Activated T-cell treated with anti-CD3 and anti-CD28 coated beads for 24 hours (primary cell): Measurements from ENCODE around the gene TATDN2.
A peak's percentile ranks its signal among the peaks of the same experiment; 100 is the strongest.

Experiments
- DNase-seq: peaks from one replicate; pipeline ENCODE4 v3.0.0-alpha.2; 2020; ENCODE audit warnings: low read depth

Gene TATDN2, protein sequence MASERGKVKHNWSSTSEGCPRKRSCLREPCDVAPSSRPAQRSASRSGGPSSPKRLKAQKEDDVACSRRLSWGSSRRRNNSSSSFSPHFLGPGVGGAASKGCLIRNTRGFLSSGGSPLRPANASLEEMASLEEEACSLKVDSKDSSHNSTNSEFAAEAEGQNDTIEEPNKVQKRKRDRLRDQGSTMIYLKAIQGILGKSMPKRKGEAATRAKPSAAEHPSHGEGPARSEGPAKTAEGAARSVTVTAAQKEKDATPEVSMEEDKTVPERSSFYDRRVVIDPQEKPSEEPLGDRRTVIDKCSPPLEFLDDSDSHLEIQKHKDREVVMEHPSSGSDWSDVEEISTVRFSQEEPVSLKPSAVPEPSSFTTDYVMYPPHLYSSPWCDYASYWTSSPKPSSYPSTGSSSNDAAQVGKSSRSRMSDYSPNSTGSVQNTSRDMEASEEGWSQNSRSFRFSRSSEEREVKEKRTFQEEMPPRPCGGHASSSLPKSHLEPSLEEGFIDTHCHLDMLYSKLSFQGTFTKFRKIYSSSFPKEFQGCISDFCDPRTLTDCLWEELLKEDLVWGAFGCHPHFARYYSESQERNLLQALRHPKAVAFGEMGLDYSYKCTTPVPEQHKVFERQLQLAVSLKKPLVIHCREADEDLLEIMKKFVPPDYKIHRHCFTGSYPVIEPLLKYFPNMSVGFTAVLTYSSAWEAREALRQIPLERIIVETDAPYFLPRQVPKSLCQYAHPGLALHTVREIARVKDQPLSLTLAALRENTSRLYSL

DNA sequence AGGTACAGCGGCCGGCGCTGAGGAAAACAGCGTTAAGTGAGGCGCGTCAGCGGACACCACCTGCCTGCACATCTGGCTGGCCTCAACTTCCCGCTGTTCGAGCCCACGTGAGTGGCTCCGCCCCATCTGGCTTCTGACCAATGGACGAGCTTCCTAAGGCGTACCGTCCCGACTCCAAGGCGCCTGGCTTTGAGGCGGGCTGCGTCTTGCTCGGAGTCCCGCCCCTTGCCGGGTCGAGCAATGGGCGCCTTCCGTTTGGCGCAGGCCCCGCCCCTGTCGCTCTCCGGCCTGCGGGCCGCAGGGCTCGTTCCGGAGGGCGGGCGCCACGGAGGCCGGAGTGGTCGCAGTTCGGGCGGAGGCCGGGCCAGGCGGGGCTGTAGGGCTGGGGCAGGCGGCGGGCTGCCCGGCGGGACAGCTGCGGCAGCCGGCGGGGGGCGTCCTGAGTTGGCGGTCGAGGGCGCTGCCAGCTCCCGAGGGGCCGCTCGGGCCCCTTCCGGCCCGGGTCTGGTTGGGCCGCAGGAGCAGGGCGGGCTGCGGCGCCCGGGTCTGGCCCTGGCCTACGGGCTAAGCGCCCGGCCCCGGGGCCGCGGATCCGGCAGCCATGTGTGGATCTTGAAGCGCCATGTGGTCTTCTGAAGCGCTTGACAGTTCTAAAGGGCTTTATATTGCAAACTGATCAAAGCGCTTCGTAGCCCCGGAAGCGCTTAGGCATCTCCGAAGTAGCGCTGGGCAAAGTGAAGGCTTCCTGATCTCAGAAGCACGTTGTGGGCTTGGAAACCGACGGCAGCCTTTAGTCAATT is at the start of gene TATDN2:
TSS of gene TATDN2 (plus strand) at position 276 of the 800 bp plus-strand sequence. CDS start 742 bp downstream, outside the sequence.
- peak; percentile 92 for DNase-seq

DNA sequence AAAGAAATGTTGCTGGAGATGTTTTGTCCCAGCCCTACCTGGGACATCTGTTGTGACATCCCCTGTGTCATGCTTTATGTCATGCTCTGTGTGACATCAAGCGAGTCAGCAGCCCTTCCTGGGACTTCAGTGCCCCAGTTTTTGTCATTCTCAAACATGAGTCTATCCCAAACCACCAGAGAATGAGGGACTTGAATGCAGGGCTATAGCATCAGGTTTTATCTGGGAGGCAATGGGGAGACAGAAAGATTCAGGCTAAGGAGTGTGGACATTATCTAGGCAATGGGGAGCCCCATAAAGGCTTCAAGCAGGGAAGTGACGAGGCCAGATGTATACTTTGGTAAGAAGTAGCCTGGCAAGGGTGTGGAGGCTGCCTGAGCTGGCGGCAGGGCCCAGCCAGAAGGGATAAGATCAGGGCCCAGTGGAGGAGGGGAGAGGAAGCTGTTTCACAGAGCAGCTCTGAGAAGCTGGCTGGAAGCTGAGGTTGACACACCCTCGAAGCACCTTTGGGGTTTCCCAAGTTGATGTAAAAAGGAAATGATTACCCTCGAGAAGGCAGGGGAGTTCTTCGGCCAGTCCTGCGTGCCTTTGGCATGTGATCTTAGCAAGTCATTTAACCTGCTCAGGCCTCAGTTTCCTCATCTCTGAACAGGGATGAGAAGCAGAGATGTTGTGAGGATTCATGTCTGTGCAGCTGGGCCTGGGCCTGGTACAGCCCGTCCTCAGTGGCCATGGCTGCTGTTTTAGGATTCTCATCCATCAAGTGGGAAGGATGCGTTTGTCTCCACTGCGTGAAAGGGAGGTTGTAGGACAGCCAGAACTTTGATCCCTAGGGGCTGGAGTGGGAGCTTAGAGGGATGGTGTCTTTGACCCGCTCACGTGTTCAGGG is 49.3 kb upstream of the TATDN2 start:
- DNase-seq: peak; percentile 54

DNA sequence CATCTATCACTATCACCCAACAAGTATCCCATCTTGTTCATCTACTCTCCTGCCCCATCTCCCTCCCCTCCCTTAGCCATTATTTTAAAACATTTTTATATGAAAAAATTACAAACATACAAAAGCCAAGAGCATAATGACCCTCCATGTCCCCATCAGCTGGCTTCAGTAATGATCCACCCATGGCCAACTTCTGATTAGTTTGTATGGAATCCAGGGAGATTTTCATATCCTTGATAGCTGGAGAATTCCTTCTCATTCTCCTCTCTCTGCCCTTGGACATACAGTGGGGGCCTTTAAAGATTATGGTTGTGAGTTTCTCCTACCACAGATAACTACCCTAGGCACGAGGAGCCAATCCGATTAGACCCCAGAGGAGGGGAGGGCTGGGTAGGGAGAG is 43.3 kb upstream of the TATDN2 start:
- DNase-seq: no peak

DNA sequence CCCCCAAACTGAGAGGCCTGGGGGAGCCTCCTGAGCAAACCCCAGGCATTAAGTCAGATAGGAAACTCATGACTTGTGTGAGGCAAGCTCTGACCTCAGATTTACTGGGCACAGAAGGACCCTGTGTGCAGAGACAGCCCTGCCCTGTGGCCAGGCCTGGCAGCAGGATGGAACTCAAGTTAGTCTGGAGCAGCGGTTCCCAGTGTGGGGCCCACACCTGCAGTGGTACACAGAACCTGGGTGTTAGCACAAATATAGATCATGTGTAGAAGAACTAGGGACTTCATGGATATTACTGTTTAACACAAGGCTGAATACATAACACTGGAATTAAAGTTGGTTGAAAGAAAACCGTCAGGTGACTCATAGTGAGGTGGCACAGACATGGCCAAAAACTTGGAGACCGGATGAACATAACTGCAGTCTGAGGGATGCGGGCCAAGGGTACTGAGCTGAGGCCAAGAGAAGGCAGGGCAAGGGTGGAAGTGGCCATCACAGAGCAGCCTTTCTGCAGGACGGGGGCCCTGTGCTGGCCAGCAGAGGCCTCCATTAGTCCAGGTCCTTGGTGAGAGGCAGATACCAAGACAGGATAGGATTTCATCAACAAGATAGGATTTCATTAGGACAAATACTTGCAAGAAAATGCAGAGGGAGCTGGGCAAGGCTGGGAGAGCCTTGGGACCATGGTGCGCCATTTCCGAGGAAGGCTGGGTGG is 42.7 kb upstream of the TATDN2 start:
- DNase-seq: no peak

DNA sequence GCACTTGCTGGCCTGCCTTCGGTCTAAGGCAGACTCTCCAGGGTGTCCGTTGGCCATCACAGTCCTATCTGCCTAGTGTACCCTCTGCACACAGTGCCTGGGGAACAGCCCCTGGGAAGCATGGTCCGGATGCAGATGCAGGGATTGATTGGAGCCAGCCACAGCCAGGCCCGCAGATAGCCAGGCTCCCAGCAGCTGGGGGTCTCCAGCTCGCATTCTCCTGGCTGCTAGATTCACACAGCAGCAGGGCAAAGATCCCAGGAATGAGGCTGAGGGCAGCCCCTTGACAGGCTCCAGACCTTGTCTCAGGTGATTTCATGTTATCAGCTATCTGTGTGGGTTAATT is 42.1 kb upstream of the TATDN2 start:
- DNase-seq: no peak

DNA sequence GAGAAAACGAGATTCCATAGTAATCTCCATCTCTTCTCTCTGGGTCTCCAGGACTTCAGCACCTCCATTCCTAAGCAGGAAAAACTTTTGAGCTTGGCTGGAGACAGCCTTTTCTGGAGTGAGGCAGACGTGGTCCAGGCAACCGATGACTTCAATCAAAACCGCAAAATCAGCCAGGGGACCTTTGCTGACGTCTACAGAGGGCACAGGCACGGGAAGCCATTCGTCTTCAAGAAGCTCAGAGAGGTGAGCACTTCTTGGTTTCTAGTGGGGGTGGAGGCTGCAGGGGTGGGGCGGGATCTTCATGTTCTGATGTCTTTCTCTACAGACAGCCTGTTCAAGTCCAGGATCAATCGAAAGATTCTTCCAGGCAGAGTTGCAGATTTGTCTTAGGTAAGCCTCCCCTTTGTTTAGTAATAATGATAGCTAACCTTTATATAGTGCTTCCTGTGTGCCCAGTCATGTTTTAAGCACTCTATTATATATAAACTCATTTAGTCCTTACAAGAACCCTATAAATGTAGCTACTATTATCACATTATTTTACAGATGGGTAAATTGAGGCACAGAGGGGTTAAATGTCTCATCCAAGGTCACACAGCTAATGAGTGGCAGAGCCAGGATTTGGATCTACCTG is 35.0 kb upstream of the TATDN2 start:
- DNase-seq: no peak

DNA sequence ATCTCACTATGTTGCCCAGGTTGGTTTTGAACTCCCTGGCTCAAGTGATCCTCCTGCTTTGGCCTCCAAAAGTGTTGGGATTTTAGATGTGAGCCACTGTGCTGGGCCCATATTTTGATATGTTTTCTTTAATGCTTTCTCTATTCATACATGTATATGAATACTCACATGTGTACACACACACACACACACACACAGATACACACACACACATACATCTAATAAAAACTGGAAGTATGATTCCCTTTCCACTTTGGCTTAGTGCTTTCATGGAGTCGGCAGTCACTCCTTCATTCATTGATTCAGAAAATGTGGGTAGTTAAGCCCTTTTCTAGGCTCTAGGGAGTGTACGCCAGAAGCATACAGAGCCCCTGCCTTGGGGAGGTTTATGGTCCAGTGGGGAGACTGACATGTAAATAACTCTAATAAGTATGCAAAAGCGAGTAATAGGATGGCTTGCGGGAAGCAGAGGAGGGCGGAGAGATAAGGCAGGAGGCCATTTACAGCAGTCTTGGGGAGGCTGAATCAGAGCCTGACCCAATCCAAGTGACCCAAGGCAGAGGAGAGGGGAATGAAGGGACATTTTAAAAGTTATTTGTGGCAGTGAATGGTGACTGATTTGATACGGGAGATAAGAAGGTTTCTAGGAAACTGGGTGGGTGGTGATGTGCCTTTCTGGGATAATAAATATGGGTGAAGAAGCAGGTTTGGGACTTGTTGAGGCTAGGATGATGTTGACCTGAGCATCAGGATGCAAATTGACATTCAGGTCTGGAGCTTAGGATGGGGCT is 32.5 kb upstream of the TATDN2 start:
- DNase-seq: no peak

DNA sequence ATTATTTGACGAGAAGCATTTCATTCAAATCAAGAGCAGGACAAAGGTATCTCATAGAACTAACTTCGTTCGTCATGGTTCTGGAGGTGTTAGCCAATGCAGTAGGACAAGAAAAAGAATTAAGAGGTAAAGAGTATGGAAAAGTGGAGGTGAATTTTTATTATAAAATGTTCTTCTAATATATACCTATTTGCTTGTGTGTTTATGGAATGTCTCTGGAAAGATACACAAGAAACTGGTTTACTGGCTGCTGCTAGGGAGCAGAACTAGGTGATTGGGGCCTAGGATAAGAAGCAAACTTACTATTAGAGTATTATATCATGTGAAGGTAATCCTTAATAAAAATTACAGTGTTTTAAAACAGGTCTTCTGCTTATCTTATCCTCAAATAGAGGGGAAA is 30.9 kb upstream of the TATDN2 start:
- no peak for DNase-seq

DNA sequence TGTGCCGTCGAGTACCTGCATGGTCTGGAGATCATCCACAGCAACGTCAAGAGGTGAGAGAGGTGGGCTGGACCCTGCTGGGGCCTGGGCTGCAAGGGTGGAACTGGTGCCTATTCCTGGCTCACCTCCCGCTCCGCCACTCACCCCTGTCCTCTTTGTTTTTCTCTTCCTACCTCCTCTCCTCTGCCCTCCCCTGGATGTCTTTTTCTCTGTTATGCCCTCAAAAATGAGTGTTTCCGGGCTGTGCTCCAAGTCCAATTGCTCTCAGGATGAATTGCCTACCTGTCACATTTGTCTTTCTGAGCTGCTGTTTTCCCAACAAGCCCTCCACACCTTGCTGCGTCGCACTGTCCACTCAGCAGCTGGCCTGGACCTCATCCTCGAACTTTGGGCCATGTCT is 28.5 kb upstream of the TATDN2 start:
- DNase-seq: no peak

DNA sequence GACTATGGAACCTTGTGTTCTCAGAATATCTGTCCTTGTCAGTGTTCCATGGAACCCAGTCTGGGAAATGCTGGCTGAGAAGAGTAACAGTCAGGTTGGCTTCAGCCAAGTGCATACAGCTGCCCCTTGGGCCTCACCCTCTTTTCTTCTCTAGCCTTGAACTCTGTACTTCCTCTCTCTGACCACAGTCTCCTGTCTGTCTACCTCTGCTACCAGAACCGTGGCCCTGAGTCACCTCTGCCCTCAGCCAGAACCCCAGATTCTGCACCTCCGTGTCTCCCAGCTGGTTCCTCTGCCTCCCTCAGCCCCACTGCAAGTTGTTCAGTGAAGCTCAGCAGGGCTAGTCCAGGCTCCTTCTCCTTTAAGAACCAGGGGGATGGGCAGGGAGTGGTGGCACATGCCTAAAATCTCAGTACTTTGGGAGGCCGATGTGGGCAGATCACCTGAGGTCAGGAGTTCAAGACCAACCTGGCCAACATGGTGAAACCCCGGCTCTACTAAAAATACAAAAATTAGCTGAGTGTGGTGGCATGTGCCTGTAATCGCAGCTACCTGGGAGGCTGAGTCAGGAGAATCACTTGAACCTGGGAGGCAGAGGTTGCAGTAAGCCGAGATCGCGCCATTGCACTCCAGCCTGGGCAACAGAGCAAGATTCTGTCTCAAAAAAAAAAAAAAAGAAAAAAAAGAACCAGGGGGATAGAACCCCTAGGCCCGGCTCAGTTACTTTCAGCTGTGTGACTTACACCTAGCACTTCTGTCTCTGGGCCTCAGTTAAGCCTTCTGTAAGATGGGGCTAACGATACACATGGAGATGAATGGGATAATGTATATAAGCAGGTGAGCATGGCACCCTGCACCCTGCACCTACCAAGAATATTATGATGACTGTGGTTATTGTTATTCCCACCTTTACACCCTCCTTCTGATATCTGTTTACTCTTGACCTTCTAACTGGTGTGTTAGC is 24.3 kb upstream of the TATDN2 start:
- DNase-seq: no peak

DNA sequence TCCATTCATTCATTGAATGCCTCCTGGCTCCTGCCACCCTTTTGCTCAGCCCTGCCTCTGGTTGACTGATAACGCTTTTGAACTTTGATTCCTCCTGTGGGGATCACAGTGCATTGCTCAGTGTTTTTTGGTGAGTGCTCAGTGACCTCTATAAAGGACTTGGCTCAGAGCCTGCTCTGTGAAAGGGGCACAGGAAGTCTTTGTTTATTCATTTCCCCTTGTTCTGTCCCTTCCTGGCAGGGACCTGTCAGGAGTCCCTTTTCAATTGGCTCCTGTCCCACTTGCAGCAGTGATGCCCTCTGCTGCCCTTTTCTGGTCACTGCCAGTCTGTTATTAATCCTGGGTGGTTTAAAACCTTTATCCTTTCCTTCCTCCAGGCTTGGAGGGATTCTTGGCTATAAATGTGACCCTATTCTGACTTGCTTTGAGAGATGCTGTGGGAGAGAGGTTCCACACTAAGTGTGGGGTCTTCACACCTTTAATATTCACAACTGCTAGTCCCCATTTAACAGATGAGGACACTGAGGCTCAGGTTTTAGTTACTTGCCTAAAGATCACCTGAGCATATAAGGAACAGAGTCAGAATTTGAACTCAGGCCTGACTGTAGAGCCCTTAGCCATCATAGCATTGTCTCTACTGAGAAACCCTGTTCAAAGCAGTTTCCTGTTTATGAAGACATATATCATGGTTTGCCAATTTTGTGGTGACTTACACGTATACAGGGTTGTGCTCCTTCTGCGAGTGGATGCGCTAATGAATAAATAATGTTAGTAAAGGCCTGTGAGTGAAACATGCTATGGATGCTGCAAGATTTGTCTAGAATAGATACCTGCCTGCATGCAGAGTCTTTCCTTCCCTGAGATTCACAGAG is 23.2 kb upstream of the TATDN2 start:
- DNase-seq: peak; percentile 60

DNA sequence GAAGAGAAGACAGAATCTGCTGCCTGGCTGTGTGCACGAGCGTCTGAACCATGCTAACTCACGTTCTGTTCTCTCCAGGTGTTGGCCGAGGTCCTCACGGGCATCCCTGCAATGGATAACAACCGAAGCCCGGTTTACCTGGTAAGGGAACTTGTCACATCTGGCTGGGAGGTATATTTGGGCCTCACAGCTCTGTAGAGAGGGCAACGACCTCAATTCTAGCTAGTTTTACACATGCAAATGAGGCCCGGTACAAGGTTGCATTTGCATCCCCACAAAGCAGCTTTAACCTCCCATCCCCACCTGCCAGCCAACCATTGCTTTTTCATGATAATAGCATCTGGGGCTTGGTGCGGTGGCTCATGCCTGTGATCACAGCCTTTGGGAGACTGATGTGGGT is 22.0 kb upstream of the TATDN2 start:
- DNase-seq: no peak

DNA sequence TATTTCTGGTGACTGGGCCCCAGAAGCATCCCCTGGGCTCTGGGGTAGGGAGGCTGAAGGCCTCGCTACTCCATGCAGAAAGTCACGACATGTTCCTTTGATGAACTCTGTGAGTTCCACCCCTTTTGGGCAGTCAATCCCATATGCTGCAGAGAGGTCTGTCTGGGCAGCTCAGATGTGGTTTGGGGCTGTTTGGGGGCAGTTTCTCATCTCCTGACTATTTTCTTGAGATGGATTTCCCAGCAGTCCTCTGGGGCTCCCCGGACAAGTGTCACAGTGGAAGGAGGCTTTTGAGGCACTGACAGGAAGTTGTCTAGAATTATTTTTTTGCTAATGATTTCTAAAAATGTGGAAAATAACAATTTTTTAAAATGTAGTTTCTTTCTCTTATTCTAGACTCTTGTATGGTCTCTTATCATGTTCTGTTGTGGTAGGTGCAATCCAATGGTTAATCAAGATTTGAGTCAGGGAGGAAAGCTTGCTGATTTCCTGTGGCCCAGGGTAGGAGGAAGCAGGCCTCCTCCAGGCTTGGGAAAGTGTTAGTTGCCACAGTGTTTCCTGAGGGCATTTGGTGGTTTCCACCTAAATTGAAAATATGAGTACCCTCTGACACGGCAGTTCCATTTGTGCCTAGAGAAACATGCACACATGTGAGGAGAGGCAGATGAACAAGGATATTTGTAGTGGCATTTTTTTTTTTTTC is 19.9 kb upstream of the TATDN2 start:
- peak; percentile 53 for DNase-seq

DNA sequence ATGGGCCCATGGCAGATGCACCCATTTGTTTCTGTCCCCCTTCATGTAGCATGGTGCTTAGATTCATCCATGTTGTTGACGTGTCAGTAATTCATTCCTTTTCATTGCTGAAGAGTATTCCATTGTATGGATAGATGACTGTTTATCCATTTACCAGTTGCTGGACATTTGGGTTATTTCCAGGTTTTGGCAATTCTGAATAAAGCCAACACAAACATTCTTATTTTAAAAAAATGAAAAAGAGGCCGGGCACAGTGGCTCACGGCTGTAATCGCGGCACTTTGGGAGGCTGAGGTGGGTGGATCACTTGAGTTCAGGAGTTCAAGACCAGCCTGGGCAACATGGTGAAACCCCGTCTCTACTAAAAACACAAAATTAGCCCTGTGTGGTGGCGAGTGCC is 18.7 kb upstream of the TATDN2 start:
- DNase-seq: no peak

DNA sequence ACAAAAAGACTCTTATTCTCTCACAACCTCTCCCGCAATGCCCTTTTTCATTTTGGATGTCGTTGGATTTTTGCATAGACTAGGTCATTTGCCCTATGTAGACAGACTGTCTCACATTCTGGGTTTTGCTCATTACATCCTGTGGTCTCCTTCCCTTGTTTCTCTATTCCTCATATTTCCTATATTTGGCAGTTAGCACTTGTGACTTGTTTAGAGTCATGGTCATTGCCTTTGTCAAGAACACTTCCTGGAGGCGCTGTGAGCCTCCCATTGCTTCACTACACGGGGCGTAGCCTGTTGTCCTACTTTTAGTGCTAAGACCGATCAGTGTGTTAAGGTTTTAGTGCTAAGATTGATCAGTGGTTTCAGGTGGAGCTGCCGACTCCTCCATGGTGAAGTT is 16.1 kb upstream of the TATDN2 start:
- no peak for DNase-seq

DNA sequence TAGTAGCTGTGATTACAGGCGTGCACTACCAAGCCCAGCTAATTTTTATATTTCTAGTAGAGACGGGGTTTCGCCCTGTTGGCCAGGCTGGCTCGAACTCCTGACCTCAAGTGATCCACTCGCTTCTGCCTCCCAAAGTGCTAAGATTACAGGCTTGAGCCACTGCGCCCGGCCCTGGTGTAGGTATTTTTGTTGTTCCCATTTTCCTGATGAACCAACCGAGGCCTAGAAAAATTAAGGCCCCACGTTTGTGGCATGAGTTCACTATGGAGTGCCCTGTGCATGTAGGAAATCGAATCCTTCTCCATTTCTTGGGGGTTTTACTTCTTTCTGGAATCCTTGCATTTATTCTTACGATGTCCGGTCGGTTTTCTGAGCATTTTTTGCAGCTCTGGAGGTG is 14.3 kb upstream of the TATDN2 start:
- DNase-seq: no peak
